SK-N-SH treated with all-trans-retinoic acid at 6 μM for 48 hours (cell line): ENCODE measurements around the gene LIME1.

Experiments
- ATAC-seq: fragments of 200-7000 bp; cut with Tn5 transposase; 3 replicates; pipeline ENCODE4 v1.9.1; 2020; ENCODE audit warnings: mild to moderate bottlenecking, moderate library complexity
- ARNTL ChIP-seq: fragments of 450-650 bp; formaldehyde crosslinking; IDR thresholded peaks from 2 replicates; pipeline ENCODE4 v1.5.0; 2020; ENCODE audit warnings: low read depth, mild to moderate bottlenecking, moderate library complexity, borderline replicate concordance
- BACH2 ChIP-seq: fragments of 250-450 bp; sonication (Bioruptor Pico); IDR thresholded peaks from 2 replicates; pipeline ENCODE4 v1.9.0; 2021; ENCODE audit warnings: mild to moderate bottlenecking, borderline replicate concordance
- ESRRG ChIP-seq: fragments of 250-450 bp; sonication (Bioruptor Pico); IDR thresholded peaks from 2 replicates; pipeline ENCODE4 v1.6.1; 2021; ENCODE audit warnings: mild to moderate bottlenecking
- GLIS3 ChIP-seq: fragments of 250-450 bp; sonication (Bioruptor Pico); IDR thresholded peaks from 2 replicates; pipeline ENCODE4 v1.5.0; 2020; ENCODE audit warnings: mild to moderate bottlenecking, moderate library complexity
- OSR1 ChIP-seq: fragments of 250-450 bp; sonication (Bioruptor Pico); IDR thresholded peaks from 2 replicates; pipeline ENCODE4 v1.8.0; 2022; ENCODE audit warnings: moderate library complexity, mild to moderate bottlenecking, inconsistent platforms
- PPARA ChIP-seq: fragments of 250-450 bp; sonication (Bioruptor Pico); IDR thresholded peaks from 2 replicates; pipeline ENCODE4 v1.5.0; 2020; ENCODE audit warnings: mild to moderate bottlenecking, borderline replicate concordance
- RARB ChIP-seq: fragments of 250-450 bp; sonication (Bioruptor Pico); IDR thresholded peaks from 2 replicates; pipeline ENCODE4 v1.8.0; 2021; ENCODE audit warnings: mild to moderate bottlenecking, moderate library complexity
- SNAI2 ChIP-seq: fragments of 250-450 bp; sonication (Bioruptor Pico); IDR thresholded peaks from 2 replicates; pipeline ENCODE4 v1.5.0; 2020; ENCODE audit warnings: mild to moderate bottlenecking, moderate library complexity
- TCF4 ChIP-seq: fragments of 250-450 bp; sonication (Bioruptor Pico); IDR thresholded peaks from 2 replicates; pipeline ENCODE4 v1.8.0; 2021; ENCODE audit warnings: mild to moderate bottlenecking, moderate library complexity, borderline replicate concordance
- TOX ChIP-seq: fragments of 250-450 bp; sonication (Bioruptor Pico); IDR thresholded peaks from 2 replicates; pipeline ENCODE4 v1.8.0; 2021; ENCODE audit warnings: mild to moderate bottlenecking, moderate library complexity, borderline replicate concordance
- ZC3H10 ChIP-seq: fragments of 250-450 bp; sonication (Bioruptor Pico); IDR thresholded peaks from 2 replicates; pipeline ENCODE4 v1.5.1; 2021; ENCODE audit warnings: mild to moderate bottlenecking, moderate library complexity
- ZFP3 ChIP-seq: fragments of 250-450 bp; sonication (Bioruptor Pico); IDR thresholded peaks from 2 replicates; pipeline ENCODE4 v1.5.0; 2020; ENCODE audit warnings: mild to moderate bottlenecking, moderate library complexity
- ZFP30 ChIP-seq: fragments of 450-650 bp; formaldehyde crosslinking; IDR thresholded peaks from 2 replicates; pipeline ENCODE4 v1.5.0; 2022; ENCODE audit warnings: mild to moderate bottlenecking, moderate library complexity
- ZNF565 ChIP-seq: fragments of 450-650 bp; formaldehyde crosslinking; conservative IDR thresholded peaks from 2 replicates; pipeline ENCODE4 v1.5.0; 2020; ENCODE audit warnings: low read depth, mild to moderate bottlenecking, moderate library complexity
- ZNF70 ChIP-seq: fragments of 450-650 bp; formaldehyde crosslinking; IDR thresholded peaks from 2 replicates; pipeline ENCODE4 v1.5.0; 2020; ENCODE audit warnings: mild to moderate bottlenecking, moderate library complexity
- ZNF8 ChIP-seq: fragments of 450-650 bp; formaldehyde crosslinking; IDR thresholded peaks from 2 replicates; pipeline ENCODE4 v1.5.0; 2020; ENCODE audit warnings: mild to moderate bottlenecking, moderate library complexity
- TF ChIP-seq, protein P1 (sequence below): fragments of 250-450 bp; sonication (Bioruptor Pico); IDR thresholded peaks from 2 replicates; pipeline ENCODE4 v1.5.1; 2021; ENCODE audit warnings: mild to moderate bottlenecking, moderate library complexity
- TF ChIP-seq, protein P2 (sequence below): fragments of 250-450 bp; sonication (Bioruptor Pico); IDR thresholded peaks from 2 replicates; pipeline ENCODE4 v1.5.0; 2020; ENCODE audit warnings: mild to moderate bottlenecking, moderate library complexity
- TF ChIP-seq, protein P3 (sequence below): fragments of 250-450 bp; sonication (Bioruptor Pico); IDR thresholded peaks from 2 replicates; pipeline ENCODE4 v1.5.1; 2020; ENCODE audit warnings: low read depth, mild to moderate bottlenecking, moderate library complexity
- TF ChIP-seq, protein P4 (sequence below): fragments of 250-450 bp; sonication (Bioruptor Pico); IDR thresholded peaks from 2 replicates; pipeline ENCODE4 v1.8.0; 2020; ENCODE audit warnings: mild to moderate bottlenecking, moderate library complexity, borderline replicate concordance

Gene LIME1

DNA sequence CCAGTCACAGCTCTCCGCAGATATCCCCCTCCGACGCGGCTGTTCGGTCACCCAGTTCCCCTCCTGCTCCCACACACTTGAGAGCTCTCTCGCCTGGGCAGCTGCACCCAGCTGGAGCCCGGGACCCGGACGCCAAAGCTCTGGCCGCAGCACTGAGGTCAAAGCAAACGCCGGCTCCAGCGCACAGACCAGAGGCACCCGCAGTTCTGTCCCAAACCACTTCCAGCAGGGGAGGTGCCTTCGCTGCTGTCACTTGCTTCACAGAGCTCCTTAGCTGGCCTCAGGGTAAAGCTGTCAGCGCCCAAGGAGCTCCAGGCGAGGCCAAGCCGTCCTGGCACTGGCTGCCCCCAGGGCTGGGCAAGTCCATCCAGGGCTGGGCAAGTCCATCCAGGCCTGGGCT is 31.0 kb downstream of the LIME1 start:
- TF ChIP-seq ZNF70 (CRISPR knock-in tag): no peak
- ATAC-seq: no peak; the same call in 2 of the 3 replicates

DNA sequence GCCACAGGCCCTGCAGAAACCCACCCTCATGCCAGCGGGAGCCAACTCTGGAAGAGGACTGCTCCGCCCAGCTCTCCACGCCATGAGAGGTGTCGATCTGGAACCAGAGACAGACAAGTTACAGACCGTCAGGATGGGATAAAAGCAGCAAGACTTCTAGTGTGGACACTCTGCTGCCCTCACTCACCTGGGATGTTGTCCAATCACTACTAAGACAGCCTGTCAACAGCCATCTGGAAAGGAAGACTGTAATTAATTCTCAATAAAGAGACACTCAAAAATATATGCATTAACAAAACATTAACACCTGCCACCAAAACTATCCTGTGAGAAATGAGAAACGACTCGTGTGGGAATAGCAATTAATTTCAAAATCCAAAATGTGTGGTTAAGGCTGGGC is 31.4 kb downstream of the LIME1 start:
- TF ChIP-seq PPARA (CRISPR knock-in tag) (no peak), TCF4 (CRISPR knock-in tag) (no peak), ZC3H10 (no peak), ZNF8 (no peak), OSR1 (CRISPR knock-in tag) (no peak), ZFP30 (CRISPR knock-in tag) (no peak), ZFP3 (CRISPR knock-in tag) (no peak), BACH2 (CRISPR knock-in tag) (no peak), ZNF565 (CRISPR knock-in tag) (no peak), GLIS3 (CRISPR knock-in tag) (no peak), RARB (CRISPR knock-in tag) (no peak), ESRRG (CRISPR knock-in tag) (no peak)
- TF ChIP-seq, protein P1, sequence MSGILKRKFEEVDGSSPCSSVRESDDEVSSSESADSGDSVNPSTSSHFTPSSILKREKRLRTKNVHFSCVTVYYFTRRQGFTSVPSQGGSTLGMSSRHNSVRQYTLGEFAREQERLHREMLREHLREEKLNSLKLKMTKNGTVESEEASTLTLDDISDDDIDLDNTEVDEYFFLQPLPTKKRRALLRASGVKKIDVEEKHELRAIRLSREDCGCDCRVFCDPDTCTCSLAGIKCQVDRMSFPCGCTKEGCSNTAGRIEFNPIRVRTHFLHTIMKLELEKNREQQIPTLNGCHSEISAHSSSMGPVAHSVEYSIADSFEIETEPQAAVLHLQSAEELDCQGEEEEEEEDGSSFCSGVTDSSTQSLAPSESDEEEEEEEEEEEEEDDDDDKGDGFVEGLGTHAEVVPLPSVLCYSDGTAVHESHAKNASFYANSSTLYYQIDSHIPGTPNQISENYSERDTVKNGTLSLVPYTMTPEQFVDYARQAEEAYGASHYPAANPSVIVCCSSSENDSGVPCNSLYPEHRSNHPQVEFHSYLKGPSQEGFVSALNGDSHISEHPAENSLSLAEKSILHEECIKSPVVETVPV (CRISPR knock-in tag): no peak
- TF ChIP-seq, protein P2, sequence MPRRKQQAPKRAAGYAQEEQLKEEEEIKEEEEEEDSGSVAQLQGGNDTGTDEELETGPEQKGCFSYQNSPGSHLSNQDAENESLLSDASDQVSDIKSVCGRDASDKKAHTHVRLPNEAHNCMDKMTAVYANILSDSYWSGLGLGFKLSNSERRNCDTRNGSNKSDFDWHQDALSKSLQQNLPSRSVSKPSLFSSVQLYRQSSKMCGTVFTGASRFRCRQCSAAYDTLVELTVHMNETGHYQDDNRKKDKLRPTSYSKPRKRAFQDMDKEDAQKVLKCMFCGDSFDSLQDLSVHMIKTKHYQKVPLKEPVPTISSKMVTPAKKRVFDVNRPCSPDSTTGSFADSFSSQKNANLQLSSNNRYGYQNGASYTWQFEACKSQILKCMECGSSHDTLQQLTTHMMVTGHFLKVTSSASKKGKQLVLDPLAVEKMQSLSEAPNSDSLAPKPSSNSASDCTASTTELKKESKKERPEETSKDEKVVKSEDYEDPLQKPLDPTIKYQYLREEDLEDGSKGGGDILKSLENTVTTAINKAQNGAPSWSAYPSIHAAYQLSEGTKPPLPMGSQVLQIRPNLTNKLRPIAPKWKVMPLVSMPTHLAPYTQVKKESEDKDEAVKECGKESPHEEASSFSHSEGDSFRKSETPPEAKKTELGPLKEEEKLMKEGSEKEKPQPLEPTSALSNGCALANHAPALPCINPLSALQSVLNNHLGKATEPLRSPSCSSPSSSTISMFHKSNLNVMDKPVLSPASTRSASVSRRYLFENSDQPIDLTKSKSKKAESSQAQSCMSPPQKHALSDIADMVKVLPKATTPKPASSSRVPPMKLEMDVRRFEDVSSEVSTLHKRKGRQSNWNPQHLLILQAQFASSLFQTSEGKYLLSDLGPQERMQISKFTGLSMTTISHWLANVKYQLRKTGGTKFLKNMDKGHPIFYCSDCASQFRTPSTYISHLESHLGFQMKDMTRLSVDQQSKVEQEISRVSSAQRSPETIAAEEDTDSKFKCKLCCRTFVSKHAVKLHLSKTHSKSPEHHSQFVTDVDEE (CRISPR knock-in tag): no peak
- TF ChIP-seq, protein P3, sequence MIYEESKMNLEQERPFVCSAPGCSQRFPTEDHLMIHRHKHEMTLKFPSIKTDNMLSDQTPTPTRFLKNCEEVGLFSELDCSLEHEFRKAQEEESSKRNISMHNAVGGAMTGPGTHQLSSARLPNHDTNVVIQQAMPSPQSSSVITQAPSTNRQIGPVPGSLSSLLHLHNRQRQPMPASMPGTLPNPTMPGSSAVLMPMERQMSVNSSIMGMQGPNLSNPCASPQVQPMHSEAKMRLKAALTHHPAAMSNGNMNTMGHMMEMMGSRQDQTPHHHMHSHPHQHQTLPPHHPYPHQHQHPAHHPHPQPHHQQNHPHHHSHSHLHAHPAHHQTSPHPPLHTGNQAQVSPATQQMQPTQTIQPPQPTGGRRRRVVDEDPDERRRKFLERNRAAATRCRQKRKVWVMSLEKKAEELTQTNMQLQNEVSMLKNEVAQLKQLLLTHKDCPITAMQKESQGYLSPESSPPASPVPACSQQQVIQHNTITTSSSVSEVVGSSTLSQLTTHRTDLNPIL: no peak
- ATAC-seq: no peak

DNA sequence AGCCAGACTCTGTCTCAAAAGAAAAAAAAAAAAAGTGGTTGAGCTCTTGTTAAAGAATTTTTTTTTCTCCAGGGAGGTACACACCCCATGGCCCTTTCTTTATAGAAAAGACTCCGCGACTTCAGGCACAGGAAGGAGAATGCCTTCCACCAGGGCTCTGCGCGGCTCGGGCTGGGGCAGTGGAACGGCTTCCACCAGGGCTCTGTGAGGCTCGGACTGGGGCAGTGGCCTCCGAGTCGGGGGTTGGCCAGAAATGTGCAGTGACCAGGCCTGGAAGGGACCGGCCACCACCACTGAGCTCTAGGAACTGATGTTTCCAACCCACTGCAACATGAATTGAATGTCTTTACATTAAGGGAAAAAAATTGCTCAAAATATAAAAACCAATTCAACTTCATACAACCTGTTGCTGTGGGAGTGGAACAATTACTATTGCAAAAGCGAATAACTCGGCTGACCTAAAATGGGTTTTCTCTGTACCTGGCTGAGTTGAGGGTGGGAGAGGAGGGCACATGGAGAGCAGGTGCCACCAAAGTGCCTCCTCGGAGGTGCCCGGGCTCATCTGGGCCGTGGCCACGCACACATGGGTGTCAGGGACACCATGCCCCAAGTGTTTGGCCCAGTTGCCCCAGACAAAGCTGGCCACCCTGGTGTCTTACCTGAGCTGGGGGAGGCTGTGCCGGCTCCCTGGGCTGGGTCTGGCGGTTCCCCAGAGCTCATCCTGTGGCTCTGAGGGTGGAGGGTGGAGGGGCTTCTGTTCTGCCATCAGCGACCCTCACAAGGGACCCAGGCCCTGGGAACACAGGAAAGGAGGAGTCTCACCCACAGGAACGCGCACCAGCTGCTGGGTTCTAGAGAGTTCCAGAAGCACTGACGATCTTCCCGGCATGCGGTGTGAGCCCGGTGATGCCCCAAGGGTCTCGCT is 32.4 kb downstream of the LIME1 start:
- no peak for ATAC-seq

DNA sequence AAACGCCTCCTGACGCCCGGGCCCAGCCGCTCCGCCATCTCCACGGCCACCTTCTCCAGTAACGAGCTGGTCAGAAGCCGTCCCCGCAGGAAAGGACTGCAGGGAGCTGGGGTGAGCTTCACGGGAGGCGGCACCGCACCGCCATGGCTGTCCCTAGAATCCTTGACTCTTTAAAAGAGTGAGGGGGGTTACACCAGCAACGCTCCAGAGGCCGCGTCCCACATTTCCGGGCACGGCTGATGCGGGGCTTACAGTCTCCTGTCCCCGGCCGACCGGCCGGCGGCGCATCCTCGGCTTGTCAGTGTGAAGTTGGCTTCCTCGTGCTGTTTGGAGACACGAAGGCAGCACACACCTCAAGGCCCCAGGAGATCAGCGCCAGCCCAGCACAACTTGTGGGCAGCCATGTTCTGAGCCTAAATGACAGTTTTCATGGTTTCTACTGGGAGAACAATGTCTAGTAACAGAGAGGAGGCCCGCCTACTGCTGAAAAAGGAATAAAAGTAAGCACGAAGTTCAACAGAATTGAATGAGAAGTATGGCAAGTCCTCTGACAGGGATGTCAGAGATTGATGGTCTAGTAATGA is 33.5 kb downstream of the LIME1 start:
- no peak for ATAC-seq
- no peak for TF ChIP-seq ZNF565 (CRISPR knock-in tag)
- no peak for TF ChIP-seq PPARA (CRISPR knock-in tag)
- no peak for TF ChIP-seq OSR1 (CRISPR knock-in tag)
- TF ChIP-seq TOX (CRISPR knock-in tag): no peak
- TF ChIP-seq ARNTL (CRISPR knock-in tag): no peak
- TF ChIP-seq ZNF8: no peak
- no peak for TF ChIP-seq SNAI2 (CRISPR knock-in tag)
- no peak for TF ChIP-seq BACH2 (CRISPR knock-in tag)
- TF ChIP-seq ZNF70 (CRISPR knock-in tag): no peak
- TF ChIP-seq, protein P4, sequence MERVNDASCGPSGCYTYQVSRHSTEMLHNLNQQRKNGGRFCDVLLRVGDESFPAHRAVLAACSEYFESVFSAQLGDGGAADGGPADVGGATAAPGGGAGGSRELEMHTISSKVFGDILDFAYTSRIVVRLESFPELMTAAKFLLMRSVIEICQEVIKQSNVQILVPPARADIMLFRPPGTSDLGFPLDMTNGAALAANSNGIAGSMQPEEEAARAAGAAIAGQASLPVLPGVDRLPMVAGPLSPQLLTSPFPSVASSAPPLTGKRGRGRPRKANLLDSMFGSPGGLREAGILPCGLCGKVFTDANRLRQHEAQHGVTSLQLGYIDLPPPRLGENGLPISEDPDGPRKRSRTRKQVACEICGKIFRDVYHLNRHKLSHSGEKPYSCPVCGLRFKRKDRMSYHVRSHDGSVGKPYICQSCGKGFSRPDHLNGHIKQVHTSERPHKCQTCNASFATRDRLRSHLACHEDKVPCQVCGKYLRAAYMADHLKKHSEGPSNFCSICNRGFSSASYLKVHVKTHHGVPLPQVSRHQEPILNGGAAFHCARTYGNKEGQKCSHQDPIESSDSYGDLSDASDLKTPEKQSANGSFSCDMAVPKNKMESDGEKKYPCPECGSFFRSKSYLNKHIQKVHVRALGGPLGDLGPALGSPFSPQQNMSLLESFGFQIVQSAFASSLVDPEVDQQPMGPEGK: no peak
- TF ChIP-seq ZC3H10: no peak
- no peak for TF ChIP-seq ZFP30 (CRISPR knock-in tag)
- TF ChIP-seq RARB (CRISPR knock-in tag): no peak
- TF ChIP-seq TCF4 (CRISPR knock-in tag): no peak

More for the DNA sequence above, 32.4 kb downstream of the LIME1 start:
- TF ChIP-seq TOX (CRISPR knock-in tag) (no peak), OSR1 (CRISPR knock-in tag) (no peak), TCF4 (CRISPR knock-in tag) (no peak), ESRRG (CRISPR knock-in tag) (no peak), ZC3H10 (no peak), ZNF70 (CRISPR knock-in tag) (no peak), ARNTL (CRISPR knock-in tag) (no peak), PPARA (CRISPR knock-in tag) (no peak), RARB (CRISPR knock-in tag) (no peak)
- TF ChIP-seq, protein P4: no peak
